GM19455 (cell line): ENCODE results near the gene NAA15.
A peak's percentile ranks its signal among the peaks of the same experiment; 100 is the strongest.
"Not testable (repeated sequence)": the region's sequence is repeated elsewhere in the genome, so short reads cannot be mapped to it uniquely, and the experiment has no call there.

ENCODE experiments used
- ATAC-seq: cut with Tn5 transposase; IDR thresholded peaks from one replicate; pipeline ENCODE4 v1.9.1; 2021; ENCODE audit not compliant: unreplicated experiment

The NAA15 gene

GRCh38 chr4:139295942-139296299 lies 5.4 kb upstream of the NAA15 start:
- peak; percentile 1 for ATAC-seq

GRCh38 chr4:139297001-139297410 lies 4.3 kb upstream of the NAA15 start:
- no peak for ATAC-seq

GRCh38 chr4:139299536-139299935 lies 1.8 kb upstream of the NAA15 start:
- ATAC-seq: no peak

- peak; percentile 4 for ATAC-seq
Observed at GRCh38 chr4:139300431-139301112, 733 bp upstream of the NAA15 start.

- ATAC-seq: peak; percentile 33
Observed at GRCh38 chr4:139301821-139302611, 711 bp downstream of the NAA15 start, which contains the start of gene NDUFC1. Gene NDUFC1 (minus strand): TSS chr4:139302477. CDS start chr4:139295798, 6,679 bp downstream.

GRCh38 chr4:139304920-139305319 lies 3.6 kb downstream of the NAA15 start:
- no peak for ATAC-seq

- no peak for ATAC-seq
Observed at GRCh38 chr4:139311909-139312308, 10.6 kb downstream of the NAA15 start.

- no peak for ATAC-seq
Observed at GRCh38 chr4:139312552-139313332, 11.4 kb downstream of the NAA15 start.

- not testable (repeated sequence) for ATAC-seq
Observed at GRCh38 chr4:139313414-139313813, 12.1 kb downstream of the NAA15 start.

GRCh38 chr4:139314047-139314800 lies 12.9 kb downstream of the NAA15 start:
- no peak for ATAC-seq

- peak; percentile 58 for ATAC-seq
Observed at GRCh38 chr4:139315221-139315675, 13.9 kb downstream of the NAA15 start.

- no peak for ATAC-seq
Observed at GRCh38 chr4:139316733-139317132, 15.4 kb downstream of the NAA15 start.

GRCh38 chr4:139317635-139318034 lies 16.3 kb downstream of the NAA15 start:
- ATAC-seq: no peak

GRCh38 chr4:139319571-139319970 lies 18.3 kb downstream of the NAA15 start:
- ATAC-seq: no peak

- not testable (repeated sequence) for ATAC-seq
Observed at GRCh38 chr4:139322070-139322469, 20.8 kb downstream of the NAA15 start.

GRCh38 chr4:139322541-139322940 lies 21.2 kb downstream of the NAA15 start:
- not testable (repeated sequence) for ATAC-seq

- ATAC-seq: no peak
Observed at GRCh38 chr4:139324620-139325019, 23.3 kb downstream of the NAA15 start.

GRCh38 chr4:139329665-139330200 lies 28.4 kb downstream of the NAA15 start:
- ATAC-seq: no peak

- no peak for ATAC-seq
Observed at GRCh38 chr4:139330283-139330682, 29.0 kb downstream of the NAA15 start.

- ATAC-seq: no peak
Observed at GRCh38 chr4:139331185-139331584, 29.9 kb downstream of the NAA15 start.
